ENCODE data around the gene SLC39A9.

GRCh38 chr14:69375722-69376121 lies 22.8 kb upstream of the SLC39A9 start:
- TF ChIP-seq, protein P1, sequence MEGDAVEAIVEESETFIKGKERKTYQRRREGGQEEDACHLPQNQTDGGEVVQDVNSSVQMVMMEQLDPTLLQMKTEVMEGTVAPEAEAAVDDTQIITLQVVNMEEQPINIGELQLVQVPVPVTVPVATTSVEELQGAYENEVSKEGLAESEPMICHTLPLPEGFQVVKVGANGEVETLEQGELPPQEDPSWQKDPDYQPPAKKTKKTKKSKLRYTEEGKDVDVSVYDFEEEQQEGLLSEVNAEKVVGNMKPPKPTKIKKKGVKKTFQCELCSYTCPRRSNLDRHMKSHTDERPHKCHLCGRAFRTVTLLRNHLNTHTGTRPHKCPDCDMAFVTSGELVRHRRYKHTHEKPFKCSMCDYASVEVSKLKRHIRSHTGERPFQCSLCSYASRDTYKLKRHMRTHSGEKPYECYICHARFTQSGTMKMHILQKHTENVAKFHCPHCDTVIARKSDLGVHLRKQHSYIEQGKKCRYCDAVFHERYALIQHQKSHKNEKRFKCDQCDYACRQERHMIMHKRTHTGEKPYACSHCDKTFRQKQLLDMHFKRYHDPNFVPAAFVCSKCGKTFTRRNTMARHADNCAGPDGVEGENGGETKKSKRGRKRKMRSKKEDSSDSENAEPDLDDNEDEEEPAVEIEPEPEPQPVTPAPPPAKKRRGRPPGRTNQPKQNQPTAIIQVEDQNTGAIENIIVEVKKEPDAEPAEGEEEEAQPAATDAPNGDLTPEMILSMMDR (IDR thresholded peaks at IDR 0.05): no peak
- TF ChIP-seq POLR2A (IDR thresholded peaks at IDR 0.05): no peak

Measured in uterus (tissue), 2 donors.